GM18498 (cell line): Measurements from ENCODE around the gene EPN3.
A peak's percentile ranks its signal among the peaks of the same experiment; 100 is the strongest.

ENCODE experiments used
- ATAC-seq: cut with Tn5 transposase; IDR thresholded peaks from one replicate; pipeline ENCODE4 v1.9.1; 2021; ENCODE audit warnings: mild to moderate bottlenecking, moderate library complexity; ENCODE audit not compliant: unreplicated experiment

Gene EPN3

DNA sequence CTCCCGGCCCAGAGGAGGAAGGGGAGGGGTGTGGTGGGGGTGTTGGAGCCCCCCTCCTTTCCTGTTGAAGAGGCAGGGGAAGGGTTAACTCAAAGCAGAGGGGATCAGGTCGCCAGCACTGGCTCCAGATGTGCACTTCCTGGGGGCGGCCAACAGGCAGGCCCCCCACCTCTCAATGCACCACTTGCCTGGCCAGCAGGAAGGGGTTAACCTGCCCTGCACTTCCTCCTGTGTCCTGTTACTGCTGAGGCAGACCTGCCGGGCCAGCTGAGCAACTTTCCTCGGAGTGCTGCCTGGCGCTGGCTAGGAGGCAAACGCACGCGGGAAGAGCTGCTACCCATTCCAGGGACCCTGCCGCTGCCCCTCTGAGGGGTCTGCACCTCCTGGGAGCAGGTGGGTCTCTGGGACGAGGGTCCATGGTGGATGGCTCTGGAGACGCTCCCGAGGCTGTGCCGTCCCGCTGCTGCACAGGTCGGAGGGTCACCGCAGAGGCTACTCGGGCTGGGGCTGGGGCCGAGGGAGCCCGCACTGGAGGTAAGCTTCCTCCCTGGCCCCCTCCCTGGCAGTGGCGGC is at the start of gene EPN3:
EPN3 (plus strand) TSS at position 284 of the 573 bp plus-strand sequence. CDS start 3,822 bp downstream, outside the sequence.
- ATAC-seq: no peak

- no peak for ATAC-seq
These were observed 49.3 kb upstream of the EPN3 start for GRCh38 chr17:50483266-50483665.

GRCh38 chr17:50484386-50485155 is 48.0 kb upstream of the EPN3 start:
- ATAC-seq: no peak

DNA sequence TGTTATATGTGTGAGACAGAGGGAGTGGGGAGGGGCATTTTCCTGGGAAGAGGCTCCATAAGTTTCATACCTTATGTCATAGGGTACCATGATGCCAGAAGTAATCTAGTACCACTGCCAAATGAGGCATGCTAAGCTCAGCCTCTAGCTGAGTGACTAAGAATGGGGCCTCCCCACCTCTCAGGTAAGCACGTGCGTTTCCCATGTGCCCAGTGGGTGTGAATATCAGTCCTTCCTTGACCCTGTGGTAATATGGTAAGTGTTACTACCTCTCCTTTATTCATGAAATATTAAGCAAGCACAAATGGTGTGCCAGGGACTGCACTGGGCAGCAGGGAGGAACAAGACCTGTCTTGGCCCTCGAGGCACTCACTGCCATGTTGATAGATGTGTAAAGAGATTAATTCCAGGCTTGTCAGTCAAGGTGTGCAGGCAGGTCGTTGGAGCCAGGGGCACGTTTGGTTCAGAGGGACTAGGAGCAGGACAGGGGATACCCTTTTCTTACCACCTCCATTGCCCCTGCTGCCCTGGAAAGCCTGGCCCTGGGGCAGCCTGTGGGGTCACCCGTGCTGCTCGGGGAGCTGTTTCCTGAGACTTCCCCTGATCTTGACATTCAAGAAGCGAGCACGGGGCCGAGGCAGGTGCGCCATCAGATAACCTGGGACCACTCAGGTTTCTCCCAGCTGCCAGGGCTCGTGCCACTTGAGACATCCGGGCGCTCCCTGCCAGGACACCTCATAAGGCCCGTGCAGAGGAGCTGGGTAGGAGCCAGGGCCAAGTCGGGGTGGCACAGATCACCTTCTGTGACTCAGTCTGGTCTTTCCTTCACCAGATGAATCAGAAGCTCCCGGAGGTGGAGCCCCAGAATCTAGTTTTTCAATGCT is 45.1 kb upstream of the EPN3 start:
- no peak for ATAC-seq

GRCh38 chr17:50488880-50489279 is 43.7 kb upstream of the EPN3 start:
- ATAC-seq: no peak

DNA sequence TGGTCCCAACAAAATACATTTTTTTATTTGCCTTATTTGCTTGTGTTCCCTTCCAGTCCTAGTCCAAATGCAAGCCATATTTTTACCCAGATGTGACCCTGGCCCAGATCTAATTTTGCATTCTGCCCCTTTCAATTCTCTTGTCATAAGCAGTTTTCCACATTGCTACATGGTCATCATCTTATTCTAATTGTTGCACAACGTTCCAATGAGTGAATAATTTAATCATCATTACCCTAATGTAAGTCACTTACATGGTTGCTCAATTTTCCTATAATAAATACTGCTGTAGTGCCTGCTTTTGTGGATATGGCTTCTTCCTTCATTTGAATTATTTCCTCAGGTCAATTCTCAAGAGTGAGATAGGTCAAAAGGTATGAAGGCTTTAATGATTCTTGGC is 41.0 kb upstream of the EPN3 start:
- no peak for ATAC-seq

GRCh38 chr17:50492214-50492613 is 40.3 kb upstream of the EPN3 start:
- ATAC-seq: no peak

DNA sequence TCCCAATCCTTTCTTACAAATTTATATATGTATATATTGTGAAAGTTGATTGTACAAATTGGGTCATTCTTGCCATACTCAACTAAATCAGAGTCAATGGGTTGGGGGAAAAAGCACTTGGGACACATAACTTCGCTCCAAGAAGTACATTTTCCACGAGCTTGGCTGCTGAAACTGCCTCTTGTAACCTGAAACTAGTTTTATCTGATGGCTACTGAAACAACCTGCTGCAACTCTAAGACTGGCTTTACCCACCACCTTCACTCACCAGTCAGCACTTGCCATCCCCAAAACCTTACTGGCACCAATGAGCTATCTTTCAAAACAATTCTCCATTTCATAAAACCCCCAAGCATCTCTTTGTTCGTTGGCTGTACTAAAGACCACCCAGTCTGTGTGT is 38.8 kb upstream of the EPN3 start:
- no peak for ATAC-seq

- no peak for ATAC-seq
These were observed 37.2 kb upstream of the EPN3 start for GRCh38 chr17:50495217-50495823.

DNA sequence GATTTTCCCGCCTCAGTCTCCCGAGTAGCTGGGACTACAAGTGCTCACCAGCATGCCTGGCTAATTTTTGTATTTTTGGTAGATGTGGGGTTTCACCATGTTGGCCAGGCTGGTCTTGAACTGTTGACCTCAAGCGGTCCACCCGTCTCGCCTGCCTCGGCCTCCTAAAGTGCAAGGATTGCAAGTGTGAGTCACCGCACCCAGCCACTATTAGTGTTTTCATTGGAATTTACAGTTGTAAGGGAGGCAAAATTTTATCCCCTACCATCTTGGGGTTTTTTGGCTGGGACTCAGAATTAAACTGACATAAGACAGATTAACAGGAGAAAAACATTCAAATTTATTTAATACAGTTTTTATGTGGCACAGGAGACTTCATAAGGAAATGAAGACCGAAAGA is 36.6 kb upstream of the EPN3 start:
- no peak for ATAC-seq

DNA sequence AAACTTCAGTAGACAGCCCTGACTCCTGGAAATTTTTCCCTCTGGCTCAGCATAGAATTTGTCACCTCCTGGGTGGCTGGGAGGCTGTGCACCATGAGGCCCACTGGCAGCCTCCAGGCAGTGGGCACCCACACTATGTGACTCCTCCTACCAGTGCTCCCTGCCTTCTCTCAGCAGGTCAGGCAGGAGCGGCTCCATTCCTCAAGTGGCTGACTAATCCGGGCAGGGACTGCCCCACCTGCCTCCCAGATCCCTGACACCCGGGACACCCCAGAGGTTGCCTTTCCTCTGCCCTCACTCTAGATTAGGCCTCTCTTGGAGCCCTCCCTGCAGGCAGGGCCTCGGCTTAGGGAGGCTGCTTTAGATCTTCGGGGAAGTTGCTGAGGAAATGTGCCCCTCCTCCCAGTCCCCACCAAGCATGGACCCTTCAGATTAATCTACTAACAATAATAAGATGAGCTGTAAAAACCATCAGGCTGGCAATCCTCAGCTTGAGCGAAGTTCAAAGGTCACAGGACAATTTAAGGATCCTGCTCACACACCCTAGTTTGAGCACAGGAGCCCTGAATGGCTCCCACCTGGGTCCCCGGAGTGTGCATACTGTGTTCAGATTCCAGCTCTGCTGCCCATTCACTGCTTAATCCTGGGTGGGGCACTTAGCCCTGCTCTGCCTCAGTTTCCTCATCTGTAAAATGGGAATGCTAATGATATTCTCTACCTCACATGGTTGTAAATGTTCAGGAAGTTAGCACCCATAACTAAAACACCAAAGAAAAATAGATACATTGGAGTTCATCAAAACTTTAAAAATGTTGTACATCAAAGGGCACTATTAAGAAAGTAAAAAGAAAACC is 34.3 kb upstream of the EPN3 start:
- no peak for ATAC-seq

- ATAC-seq: no peak
These were observed 33.3 kb upstream of the EPN3 start for GRCh38 chr17:50499270-50499669.

DNA sequence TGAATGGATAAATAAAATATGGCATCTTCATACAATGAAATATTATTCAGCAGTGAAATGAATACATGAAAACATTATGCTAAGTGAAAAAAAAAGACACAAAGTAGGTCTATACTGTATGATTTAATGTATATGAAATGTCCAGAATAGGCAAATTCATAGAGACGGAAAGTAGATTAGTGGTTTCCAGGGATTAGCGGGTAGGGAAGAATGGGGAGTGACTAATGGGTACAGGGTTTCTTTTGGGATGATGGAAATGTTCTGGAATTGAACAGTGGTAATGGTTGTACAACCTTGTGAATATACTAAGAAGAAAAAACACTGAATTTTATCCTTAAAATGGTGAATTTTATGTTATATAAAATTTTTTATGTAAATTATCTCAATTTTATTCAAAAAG is 32.8 kb upstream of the EPN3 start:
- ATAC-seq: no peak

- ATAC-seq: no peak
These were observed 31.5 kb upstream of the EPN3 start for GRCh38 chr17:50501054-50501453.

DNA sequence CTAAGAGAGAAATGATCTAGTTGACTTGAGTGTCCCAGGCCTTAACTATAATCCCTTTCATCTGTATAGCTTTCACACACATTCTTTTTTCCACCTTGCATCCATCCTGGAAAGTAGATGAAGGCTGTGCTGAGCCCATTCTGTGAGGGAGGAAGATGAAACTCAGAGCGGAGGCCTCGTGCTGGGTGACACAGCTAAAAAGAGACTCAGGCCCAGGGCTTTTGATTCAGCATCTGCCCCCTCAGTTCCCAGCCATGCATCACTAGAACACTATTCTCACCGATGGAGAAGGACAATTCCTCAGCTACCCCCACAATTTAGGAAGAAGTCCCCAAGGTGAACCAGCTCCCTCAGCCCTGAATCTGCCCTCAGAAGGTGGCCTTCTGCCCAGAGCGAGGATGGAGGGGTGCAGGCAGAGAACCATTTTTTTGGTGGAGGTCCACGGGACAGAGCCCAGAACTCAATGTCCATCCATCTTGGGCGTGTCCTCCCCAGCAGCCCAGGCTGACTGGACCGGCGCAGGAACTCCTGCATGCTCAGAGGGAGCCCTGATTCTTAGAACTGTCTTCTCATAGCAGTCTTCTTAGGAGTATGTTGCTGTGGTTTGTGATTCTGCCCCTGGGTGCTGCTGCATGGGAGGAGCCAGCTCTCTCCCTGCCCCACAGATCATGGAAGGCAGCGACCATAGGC is 30.1 kb upstream of the EPN3 start:
- ATAC-seq: no peak

DNA sequence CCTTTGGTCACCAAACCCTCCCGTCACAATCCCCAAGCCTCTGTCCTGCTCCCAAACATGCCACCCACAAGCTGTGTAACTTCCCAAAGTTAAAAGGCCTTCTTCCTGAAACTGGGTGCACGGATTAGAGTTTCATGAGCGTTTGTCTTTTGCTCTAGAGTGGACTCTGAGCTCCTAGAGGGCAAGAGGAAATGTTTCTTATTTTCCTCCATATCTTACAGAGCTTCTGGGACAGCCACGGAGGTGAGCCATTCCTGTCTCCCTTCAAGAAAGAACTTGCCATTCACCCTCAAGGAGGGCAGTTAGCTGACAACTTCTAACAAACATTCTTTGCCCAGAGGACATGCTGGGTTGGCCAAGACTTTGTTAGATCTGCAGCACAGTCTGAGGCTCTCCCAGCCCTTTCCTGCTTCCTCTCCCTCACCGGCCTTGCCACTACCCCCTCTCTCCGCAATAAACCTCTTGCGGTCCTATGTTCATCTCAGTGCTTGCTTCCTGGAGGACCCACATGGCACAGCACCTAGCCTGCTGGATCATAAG is 26.9 kb upstream of the EPN3 start:
- ATAC-seq: no peak

DNA sequence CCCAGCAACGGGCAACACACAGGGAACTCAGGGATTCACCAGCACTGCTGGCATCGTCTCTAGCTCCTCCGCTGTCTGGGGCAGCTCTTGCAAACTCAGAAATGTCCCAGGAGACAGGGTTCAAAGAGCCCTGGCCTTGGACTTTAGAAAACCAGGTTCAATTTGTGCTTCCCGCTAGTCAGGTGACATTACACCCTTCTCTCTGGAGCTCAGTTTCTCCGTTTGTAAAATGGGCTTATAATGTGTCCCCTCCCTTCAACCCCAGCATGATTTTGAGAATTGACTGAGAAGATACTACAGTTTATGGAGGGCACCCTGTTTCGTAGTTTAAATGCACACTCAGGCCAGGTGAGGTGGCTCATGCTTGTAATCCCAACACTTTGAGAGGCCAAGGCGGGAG is 26.2 kb upstream of the EPN3 start:
- ATAC-seq: no peak

DNA sequence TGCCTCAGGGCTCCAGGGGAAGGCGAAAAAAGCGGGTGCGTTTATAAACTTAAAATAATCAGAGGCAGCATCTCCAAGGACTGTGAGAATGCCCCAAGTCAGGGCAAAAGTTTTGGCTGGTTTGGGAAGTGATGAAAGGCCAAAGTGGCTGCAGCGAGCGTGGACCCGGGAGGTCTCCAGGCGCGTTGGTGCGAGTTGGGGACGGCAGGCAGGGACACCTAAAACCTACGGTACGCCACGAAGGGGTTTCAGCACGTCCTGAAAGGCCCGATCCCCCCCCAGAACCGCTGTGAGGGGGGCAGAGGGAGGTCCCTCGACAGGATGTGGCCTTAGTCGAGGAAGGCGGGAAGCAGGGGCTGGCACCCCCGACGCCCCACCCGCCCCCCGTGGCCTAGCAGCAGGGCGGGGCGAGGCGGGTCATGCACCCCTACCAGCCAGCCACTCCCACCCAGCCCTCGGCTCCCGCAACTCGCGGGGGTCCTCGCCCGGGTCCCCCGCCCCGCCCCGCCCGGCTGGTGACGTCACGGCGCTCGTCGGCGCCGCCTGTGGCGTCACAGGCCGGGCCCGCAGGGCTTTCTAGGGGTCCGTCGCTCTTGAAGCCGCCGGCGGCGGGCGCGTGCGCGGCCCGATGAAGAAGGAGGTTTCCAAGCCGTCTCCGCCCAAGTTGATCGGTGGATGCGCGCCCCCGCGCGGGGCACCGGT is 24.5 kb upstream of the EPN3 start, which contains the start of gene MYCBPAP:
MYCBPAP (plus strand) TSS at position 569 of the 702 bp plus-strand sequence. CDS start 236 bp downstream, outside the sequence.
- ATAC-seq: peak; percentile 38
